ENCODE results near the gene PACS2. TPM values are rescaled to one million over a fixed set of nuclear protein-coding genes. Genes with fewer than 3 reads are reported as not detected.

PACS2 gene
- polyA plus RNA-seq, 1 of the 3 experiments (the other 2 are of a cell fraction): 42.7 TPM

DNA sequence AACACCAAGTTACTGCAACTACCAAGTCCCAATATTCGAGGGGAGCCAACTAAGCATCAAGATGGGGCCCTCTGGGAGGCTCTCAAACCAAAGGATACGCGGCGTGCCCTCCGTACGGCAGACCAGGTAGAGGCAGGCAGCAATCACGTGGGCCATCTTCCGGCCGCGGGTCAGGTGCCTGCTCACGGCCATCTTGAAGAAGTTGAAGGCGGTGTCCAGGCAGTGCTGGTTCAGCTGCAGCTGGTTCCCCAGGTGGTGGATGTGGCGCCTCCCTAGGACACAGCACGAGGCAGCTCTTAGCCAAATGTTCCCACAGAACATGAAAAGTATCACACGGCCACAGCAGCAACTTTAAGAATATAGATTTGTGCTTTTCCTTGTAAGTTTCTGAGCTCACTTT, 41.9 kb upstream of the PACS2 start (continued):
- TF ChIP-seq EZH2phosphoT487 (IDR thresholded peaks at IDR 0.05; ENCODE audit: borderline replicate concordance, low read depth) (no peak), FOXM1 (IDR thresholded peaks at IDR 0.05; ENCODE audit: low read depth) (no peak)

DNA sequence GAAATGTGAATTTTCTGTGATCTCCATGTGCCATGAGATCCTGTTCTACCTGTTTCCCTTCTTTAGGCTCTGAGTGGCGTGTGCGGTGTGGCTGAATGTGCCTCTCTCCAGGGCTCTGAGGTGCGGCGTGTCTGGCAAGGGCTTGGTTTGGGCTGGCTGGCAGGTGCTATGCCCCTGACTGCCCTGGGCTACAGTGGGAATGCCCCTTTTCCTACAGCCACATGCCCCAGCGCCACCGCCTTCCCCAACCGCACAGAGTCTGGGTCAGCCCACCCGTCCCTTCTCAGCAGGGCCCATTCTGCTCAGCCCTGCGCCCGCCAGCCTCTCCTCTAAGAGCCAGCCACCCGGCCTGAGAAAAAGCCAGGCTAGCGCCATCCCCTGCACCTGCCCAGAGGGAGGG, 41.5 kb upstream of the PACS2 start:
- ChIA-PET CTCF (interaction anchor here (0.7 to 2.5 kb wide), 4 partner anchors 8 to 25 kb away, joined by 3 to 10 read pairs (median 6); no protein-coding TSS in a partner anchor), POLR2A (no interaction called here)
- no peaks in the 10 kb centered on the region for H3K9me3 ChIP-seq
- H3K9ac ChIP-seq: no peak overlapping the region
- H3K27ac ChIP-seq (ENCODE audit: low read depth in 2 of 2, low read length in 1 of 2): no peak overlapping the region
- H3K4me2 ChIP-seq: no peak overlapping the region
- no peak overlapping the region for H2AFZ ChIP-seq (ENCODE audit: low read depth)
- peaks cover 0 to under 1% of the 10 kb centered on the region in 2 experiments for H3K36me3 ChIP-seq (replicated peaks in 1 of 2; ENCODE audit: control insufficient read depth in 1 of 2, insufficient read depth in 2 of 2, low read length in 1 of 2)
- TF ChIP-seq EP300 (IDR thresholded peaks at IDR 0.05; ENCODE audit: borderline replicate concordance in 1 of 2, low read depth in 1 of 2, low read length in 1 of 2) (no peak), SMC3 (IDR thresholded peaks at IDR 0.05; ENCODE audit: low read depth, low read length) (no peak), EZH2phosphoT487 (IDR thresholded peaks at IDR 0.05; ENCODE audit: borderline replicate concordance, low read depth) (no peak), FOXM1 (IDR thresholded peaks at IDR 0.05; ENCODE audit: low read depth) (no peak), CHD2 (IDR thresholded peaks at IDR 0.05; ENCODE audit: low read length, partially characterized antibody) (no peak), RFX5 (IDR thresholded peaks at IDR 0.05; ENCODE audit: low read length) (no peak)
- TF ChIP-seq, protein P1, sequence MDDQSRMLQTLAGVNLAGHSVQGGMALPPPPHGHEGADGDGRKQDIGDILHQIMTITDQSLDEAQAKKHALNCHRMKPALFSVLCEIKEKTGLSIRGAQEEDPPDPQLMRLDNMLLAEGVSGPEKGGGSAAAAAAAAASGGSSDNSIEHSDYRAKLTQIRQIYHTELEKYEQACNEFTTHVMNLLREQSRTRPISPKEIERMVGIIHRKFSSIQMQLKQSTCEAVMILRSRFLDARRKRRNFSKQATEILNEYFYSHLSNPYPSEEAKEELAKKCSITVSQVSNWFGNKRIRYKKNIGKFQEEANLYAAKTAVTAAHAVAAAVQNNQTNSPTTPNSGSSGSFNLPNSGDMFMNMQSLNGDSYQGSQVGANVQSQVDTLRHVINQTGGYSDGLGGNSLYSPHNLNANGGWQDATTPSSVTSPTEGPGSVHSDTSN (IDR thresholded peaks at IDR 0.05): no peak
- no peaks in the 10 kb centered on the region for H3K9me2 ChIP-seq
- H3F3A ChIP-seq (replicated peaks; ENCODE audit: insufficient read depth): no peaks in the 10 kb centered on the region
- peaks cover 17% of the 10 kb centered on the region for H4K20me1 ChIP-seq (ENCODE audit: insufficient read depth)
- H3K4me1 ChIP-seq (ENCODE audit: control insufficient read depth in 1 of 2, insufficient read depth in 2 of 2, low read depth in 1 of 2, low read length in 1 of 2): peaks cover 0 to 23% of the 10 kb centered on the region in 2 experiments; a peak in 1 of 4 replicates
- no peaks in the 10 kb centered on the region for H3K27me3 ChIP-seq (ENCODE audit: insufficient read depth)
- 97% methylated on average over 12 of the region's 12 CpGs for WGBS (ENCODE audit: low lambda C conversion rate)
- H3K4me3 ChIP-seq (ENCODE audit: low read depth in 2 of 2, low read length in 1 of 2): no peak overlapping the region
- DNase-seq: no peak
- peaks cover 9% of the 10 kb centered on the region; the same call in 1 of the 2 replicates for H3K79me2 ChIP-seq (ENCODE audit: insufficient read depth)

DNA sequence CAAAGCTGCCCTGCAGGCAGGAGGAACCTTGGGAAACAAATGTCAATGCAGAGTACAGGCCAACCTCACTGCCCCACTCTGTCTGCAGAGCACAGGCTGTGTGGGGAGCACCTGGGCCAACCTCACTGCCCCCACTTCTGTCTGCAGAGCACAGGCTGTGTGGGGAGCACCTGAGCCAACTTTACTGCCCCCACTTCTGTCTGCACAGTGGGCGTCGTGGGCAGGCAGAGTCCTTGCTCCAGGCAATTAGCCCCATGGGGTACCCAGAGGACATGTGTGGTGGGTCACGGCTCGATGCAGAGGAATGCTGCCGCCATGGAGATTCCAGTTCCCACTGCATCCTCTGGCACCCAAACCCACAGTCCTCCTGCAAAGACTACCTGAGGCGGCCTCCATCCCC, 39.9 kb upstream of the PACS2 start:
- H3K36me3 ChIP-seq (replicated peaks in 1 of 2; ENCODE audit: control insufficient read depth in 1 of 2, insufficient read depth in 2 of 2, low read length in 1 of 2): no peaks in the 10 kb centered on the region
- H4K20me1 ChIP-seq (ENCODE audit: insufficient read depth): peaks cover 24% of the 10 kb centered on the region
- ChIA-PET CTCF (interaction anchor here (0.6 to 1.2 kb wide), 3 partner anchors 19 to 108 kb away, joined by 3 read pairs; no protein-coding TSS in a partner anchor), POLR2A (no interaction called here)
- peaks cover 0 to 23% of the 10 kb centered on the region in 2 experiments; a peak in 1 of 4 replicates for H3K4me1 ChIP-seq (ENCODE audit: control insufficient read depth in 1 of 2, insufficient read depth in 2 of 2, low read depth in 1 of 2, low read length in 1 of 2)
- DNase-seq: no peak
- H3K9me3 ChIP-seq: no peaks in the 10 kb centered on the region
- H3K27me3 ChIP-seq (ENCODE audit: insufficient read depth): no peaks in the 10 kb centered on the region
- no peak overlapping the region for H3K4me3 ChIP-seq (ENCODE audit: low read depth in 2 of 2, low read length in 1 of 2)
- H3K27ac ChIP-seq (ENCODE audit: low read depth in 2 of 2, low read length in 1 of 2): no peak overlapping the region; a peak in 1 of 4 replicates
- TF ChIP-seq CHD2 (IDR thresholded peaks at IDR 0.05; ENCODE audit: low read length, partially characterized antibody) (no peak), FOSL2 (IDR thresholded peaks at IDR 0.05; ENCODE audit: borderline replicate concordance, low read depth) (no peak), JUND (IDR thresholded peaks at IDR 0.05) (no peak), GABPA (IDR thresholded peaks at IDR 0.05; ENCODE audit: low read depth) (no peak), ELF1 (IDR thresholded peaks at IDR 0.05) (no peak), RFX5 (IDR thresholded peaks at IDR 0.05; ENCODE audit: low read length) (no peak), MXI1 (IDR thresholded peaks at IDR 0.05; ENCODE audit: low read depth, low read length) (no peak)
- TF ChIP-seq, protein P1 (IDR thresholded peaks at IDR 0.05): no peak
- 100% methylated on average over 1 of the region's 6 CpGs for WGBS (ENCODE audit: low lambda C conversion rate)
- peaks cover 24% of the 10 kb centered on the region; the same call in 1 of the 2 replicates for H3K79me2 ChIP-seq (ENCODE audit: insufficient read depth)
- no peak overlapping the region for H3K4me2 ChIP-seq
- H3F3A ChIP-seq (replicated peaks; ENCODE audit: insufficient read depth): no peaks in the 10 kb centered on the region
- no peak overlapping the region for H3K9ac ChIP-seq
- H3K9me2 ChIP-seq: no peaks in the 10 kb centered on the region
- H2AFZ ChIP-seq (ENCODE audit: low read depth): no peak overlapping the region

Data from SK-N-SH (cell line).